GM12872 (cell line): ENCODE results near the gene HES4.

ENCODE experiments used
- TF ChIP-seq, protein P1 (sequence below): IDR thresholded peaks from 3 replicates; pipeline ENCODE4 v1.5.1; 2011; ENCODE audit warnings: low read depth, mild to moderate bottlenecking, low read length, moderate library complexity; ENCODE audit not compliant: insufficient read depth

The HES4 gene

DNA sequence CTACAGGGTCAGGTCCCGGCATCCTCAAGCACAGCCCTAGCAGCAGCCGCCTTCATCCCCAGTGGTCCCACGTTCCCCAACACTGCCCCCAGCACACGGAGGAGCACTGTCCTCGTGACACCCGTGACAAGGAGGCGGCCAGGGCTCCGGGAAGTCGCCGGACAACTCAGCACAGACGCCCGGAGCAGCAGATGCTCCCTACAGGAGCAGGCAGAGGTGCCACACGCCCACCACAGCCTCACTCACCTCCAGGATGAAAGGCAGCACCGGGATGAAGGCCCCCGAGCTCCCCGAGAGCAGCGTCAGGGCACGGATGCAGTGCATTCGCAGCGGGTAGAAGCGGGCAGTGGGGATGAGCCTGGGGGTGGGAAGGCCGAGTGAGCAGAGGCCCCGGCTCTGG, 49.0 kb downstream of the HES4 start:
- TF ChIP-seq, protein P1, sequence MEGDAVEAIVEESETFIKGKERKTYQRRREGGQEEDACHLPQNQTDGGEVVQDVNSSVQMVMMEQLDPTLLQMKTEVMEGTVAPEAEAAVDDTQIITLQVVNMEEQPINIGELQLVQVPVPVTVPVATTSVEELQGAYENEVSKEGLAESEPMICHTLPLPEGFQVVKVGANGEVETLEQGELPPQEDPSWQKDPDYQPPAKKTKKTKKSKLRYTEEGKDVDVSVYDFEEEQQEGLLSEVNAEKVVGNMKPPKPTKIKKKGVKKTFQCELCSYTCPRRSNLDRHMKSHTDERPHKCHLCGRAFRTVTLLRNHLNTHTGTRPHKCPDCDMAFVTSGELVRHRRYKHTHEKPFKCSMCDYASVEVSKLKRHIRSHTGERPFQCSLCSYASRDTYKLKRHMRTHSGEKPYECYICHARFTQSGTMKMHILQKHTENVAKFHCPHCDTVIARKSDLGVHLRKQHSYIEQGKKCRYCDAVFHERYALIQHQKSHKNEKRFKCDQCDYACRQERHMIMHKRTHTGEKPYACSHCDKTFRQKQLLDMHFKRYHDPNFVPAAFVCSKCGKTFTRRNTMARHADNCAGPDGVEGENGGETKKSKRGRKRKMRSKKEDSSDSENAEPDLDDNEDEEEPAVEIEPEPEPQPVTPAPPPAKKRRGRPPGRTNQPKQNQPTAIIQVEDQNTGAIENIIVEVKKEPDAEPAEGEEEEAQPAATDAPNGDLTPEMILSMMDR = no peak

DNA sequence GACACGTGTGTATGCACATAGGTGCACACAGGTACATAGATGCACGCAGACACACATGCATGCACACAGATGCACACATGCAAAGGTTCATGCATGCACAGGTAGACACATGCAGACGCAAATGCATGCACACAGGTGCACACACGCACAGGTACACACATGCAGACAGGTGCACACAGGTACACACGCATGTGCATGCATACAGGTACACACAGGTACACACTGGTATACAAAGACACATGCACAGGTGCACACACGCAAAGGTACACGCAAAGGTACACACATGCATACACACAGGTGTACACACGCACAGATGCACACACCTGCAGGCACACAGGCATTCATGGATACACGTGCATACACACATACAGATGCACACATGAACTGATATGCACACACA, 49.6 kb downstream of the HES4 start:
- TF ChIP-seq, protein P1 = no peak
